ENCODE data around the gene TARM1. TPM values are rescaled to one million over a fixed set of nuclear protein-coding genes. Genes with fewer than 3 reads are reported as not detected.

TARM1 gene
- total and polyA plus RNA-seq, 2 of the 4 experiments (the other 2 are of a cell fraction), result not detected

DNA sequence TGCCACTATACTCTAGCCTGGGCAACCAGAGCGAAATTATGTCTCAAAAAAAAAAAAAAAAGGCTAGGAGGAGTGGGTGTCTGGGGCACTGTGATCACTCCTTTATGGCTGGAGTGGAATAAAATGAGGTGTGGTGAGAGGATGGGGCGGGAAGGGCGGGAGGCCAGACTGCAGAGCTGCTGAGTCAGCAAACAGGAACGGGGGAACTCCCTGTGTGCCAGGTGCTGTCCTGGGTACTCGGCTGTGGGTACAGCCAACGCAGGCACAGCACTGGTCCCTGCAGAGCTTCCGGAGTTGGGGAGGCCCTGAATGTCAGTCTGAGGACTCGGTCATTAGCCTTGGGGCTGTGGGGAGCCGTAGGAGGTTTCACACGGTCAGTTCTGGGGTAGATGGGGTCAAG, 40.1 kb upstream of the TARM1 start:
- Histone ChIP-seq H2BK15ac (ENCODE audit: low read depth, low read length) (no peak overlapping the region), H3K27me3 (ENCODE audit: control insufficient read depth, insufficient read depth, low read length) (no peaks in the 10 kb centered on the region), H4K5ac (ENCODE audit: low read depth, low read length) (no peak overlapping the region), H3K36me3 (ENCODE audit: control insufficient read depth, insufficient read depth, low read length) (peaks cover 63% of the 10 kb centered on the region), H2BK20ac (ENCODE audit: low read depth, low read length) (no peak overlapping the region), H4K20me1 (ENCODE audit: insufficient read depth, low read length) (no peaks in the 10 kb centered on the region), H2AK9ac (replicated peaks; ENCODE audit: low read depth, low read length, poor library complexity) (no peak overlapping the region), H3K4ac (ENCODE audit: low read depth, low read length) (no peak overlapping the region), H3K79me1 (ENCODE audit: low read depth in 1 of 2, low read length in 2 of 2) (peaks cover 14 to 23% of the 10 kb centered on the region in 2 experiments), H4K91ac (ENCODE audit: insufficient read depth, low read depth, low read length) (no peak overlapping the region), H2AK5ac (ENCODE audit: low read depth, low read length) (no peak overlapping the region), H3K4me3 (ENCODE audit: insufficient read depth, low read depth, low read length) (no peak overlapping the region), H2BK120ac (ENCODE audit: low read depth, low read length) (no peak overlapping the region), H3K56ac (ENCODE audit: extremely low read depth, insufficient read depth, low read length) (no peak overlapping the region), H3K27ac (ENCODE audit: insufficient read depth, low read length) (no peak overlapping the region), H3K9ac (ENCODE audit: low read depth, low read length) (no peak overlapping the region), H3K14ac (replicated peaks; ENCODE audit: low read depth, low read length) (no peak overlapping the region), H3K23ac (ENCODE audit: low read depth, low read length) (no peak overlapping the region), H3K18ac (ENCODE audit: low read depth, low read length) (no peak overlapping the region), H3K4me1 (ENCODE audit: control insufficient read depth, insufficient read depth, low read length) (no peaks in the 10 kb centered on the region; the same call in 1 of the 2 replicates), H2AFZ (replicated peaks; ENCODE audit: low read length, poor library complexity) (no peak overlapping the region), H3K9me1 (ENCODE audit: insufficient read depth, low read length) (no peaks in the 10 kb centered on the region), H2BK5ac (ENCODE audit: low read depth, low read length, poor library complexity, severe bottlenecking) (no peak overlapping the region), H3K4me2 (ENCODE audit: low read depth, low read length) (no peak overlapping the region), H4K8ac (ENCODE audit: low read depth in 2 of 2, low read length in 2 of 2) (no peak overlapping the region), H3K9me3 (ENCODE audit: control insufficient read depth, insufficient read depth, low read length) (no peaks in the 10 kb centered on the region)
- ATAC-seq (ENCODE audit: low read depth) (no peak), DNase-seq (no peak)
- in situ Hi-C loops (cut with MboI; ENCODE audit: low sequenced_read_pairs), result loop anchor here (25.0 kb wide), 1 partner anchor 341 kb away; the partner anchor contains the start of genes CDC42EP5 and LENG9
- CTCF ChIA-PET, result no interaction called here
- 100% methylated on average over 1 of the region's 10 CpGs; no CpG with 5 or more reads in 1 of the 2 experiments for WGBS, 2 experiments (ENCODE audit: extremely low coverage in 2 of 2, insufficient read length in 1 of 2)
- dilution Hi-C loops (cut with HindIII; ENCODE audit: low sequenced_read_pairs, unreplicated experiment), result no loop called here
- intact Hi-C loops (cut with micrococcal nuclease), result no loop called here
- BruUV-seq (replicated peaks), result no TSS peak
- TF ChIP-seq, protein P1, sequence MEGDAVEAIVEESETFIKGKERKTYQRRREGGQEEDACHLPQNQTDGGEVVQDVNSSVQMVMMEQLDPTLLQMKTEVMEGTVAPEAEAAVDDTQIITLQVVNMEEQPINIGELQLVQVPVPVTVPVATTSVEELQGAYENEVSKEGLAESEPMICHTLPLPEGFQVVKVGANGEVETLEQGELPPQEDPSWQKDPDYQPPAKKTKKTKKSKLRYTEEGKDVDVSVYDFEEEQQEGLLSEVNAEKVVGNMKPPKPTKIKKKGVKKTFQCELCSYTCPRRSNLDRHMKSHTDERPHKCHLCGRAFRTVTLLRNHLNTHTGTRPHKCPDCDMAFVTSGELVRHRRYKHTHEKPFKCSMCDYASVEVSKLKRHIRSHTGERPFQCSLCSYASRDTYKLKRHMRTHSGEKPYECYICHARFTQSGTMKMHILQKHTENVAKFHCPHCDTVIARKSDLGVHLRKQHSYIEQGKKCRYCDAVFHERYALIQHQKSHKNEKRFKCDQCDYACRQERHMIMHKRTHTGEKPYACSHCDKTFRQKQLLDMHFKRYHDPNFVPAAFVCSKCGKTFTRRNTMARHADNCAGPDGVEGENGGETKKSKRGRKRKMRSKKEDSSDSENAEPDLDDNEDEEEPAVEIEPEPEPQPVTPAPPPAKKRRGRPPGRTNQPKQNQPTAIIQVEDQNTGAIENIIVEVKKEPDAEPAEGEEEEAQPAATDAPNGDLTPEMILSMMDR (conservative IDR thresholded peaks at IDR 0.05; ENCODE audit: low read depth, low read length), result no peak
- TF ChIP-seq MAFK (IDR thresholded peaks at IDR 0.05; ENCODE audit: low read depth, low read length), result peak; percentile 87
- TF ChIP-seq RAD21 (IDR thresholded peaks at IDR 0.05; ENCODE audit: low read length), result no peak
- no peak for TF ChIP-seq CEBPB (IDR thresholded peaks at IDR 0.05; ENCODE audit: low read depth, low read length)
- TF ChIP-seq CHD1 (IDR thresholded peaks at IDR 0.05; ENCODE audit: low read depth, low read length), result no peak
- POLR2A ChIA-PET (ENCODE audit: unreplicated experiment), result no interaction called here

Measured in IMR-90 (cell line).